K562 (cell line): Measurements from ENCODE around the gene ADD2. TPM values are rescaled to one million over a fixed set of nuclear protein-coding genes. Genes with fewer than 3 reads are reported as not detected.
A peak's percentile ranks its signal among the peaks of the same experiment; 100 is the strongest.
"Not testable (repeated sequence)": the region's sequence is repeated elsewhere in the genome, so short reads cannot be mapped to it uniquely, and the experiment has no call there.

Source experiments
- ATAC-seq: fragments of 200-7000 bp; cut with Tn5 transposase; 3 replicates; pipeline ENCODE4 v1.9.1; 2020; ENCODE audit warnings: moderate library complexity
- BruUV-seq: library from RNA; stranded (reverse); fragments of 400-500 nt; replicated peaks from 2 replicates; lab custom pipeline; 2021; lab: Mats Ljungman, UMichigan
- CTCF ChIA-PET: fragments of 300-600 bp; formaldehyde crosslinking; extraction: SDS; loops from one replicate; lab custom pipeline; 2021; ENCODE audit warnings: low intra/inter-chr PET ratio; lab: Yijun Ruan, JAX
- POLR2A ChIA-PET: fragments of 300-600, 350-650 bp; sonication (Branson Sonifier 250); formaldehyde crosslinking; extraction: SDS; loops from one replicate; lab custom pipeline; 2021; ENCODE audit warnings: antibody characterized with exemption, inconsistent platforms; lab: Yijun Ruan, JAX
- DNase-seq, 4 experiments: peaks; one replicate each; pipeline versions ENCODE4 v3.0.0 to v3.0.0-alpha.2; 2011 to 2018; ENCODE audit warnings: low spot score in 3 of 4, mixed read lengths in 3 of 4; ENCODE audit errors: extremely low read depth in 1 of 4
- FAIRE-seq: peaks from 2 replicates; lab custom pipeline; 2011; peaks lifted over from hg19 to GRCh38; lab: Jason Lieb, UNC
- H2AFZ ChIP-seq: 2 replicates; pipeline ENCODE4 v1.6.0; 2011; ENCODE audit warnings: low read depth, low read length, control low read depth, inconsistent platforms
- H3K27ac ChIP-seq: fragments of 200-600 bp; 3 replicates; pipeline ENCODE4 v1.8.0; 2011; ENCODE audit warnings: low read depth, mild to moderate bottlenecking, control low read depth, inconsistent platforms, low read length, moderate library complexity, mixed read lengths; ENCODE audit errors: extremely low read depth
- H3K27me3 ChIP-seq, 2 experiments: fragments of 300-600 bp in 1 of 2; 2 replicates in 1 of 2; 3 replicates in 1 of 2; pipeline versions ENCODE4 v1.6.0 to v1.8.0; 2011; ENCODE audit warnings: inconsistent platforms in 2 of 2, low read length in 2 of 2, mild to moderate bottlenecking in 1 of 2, mixed read lengths in 1 of 2, moderate library complexity in 1 of 2; ENCODE audit not compliant: control insufficient read depth in 2 of 2, insufficient read depth in 2 of 2
- H3K36me3 ChIP-seq: fragments of 300-600 bp; 3 replicates; pipeline ENCODE4 v1.8.0; 2011; ENCODE audit warnings: mild to moderate bottlenecking, low read length, inconsistent platforms; ENCODE audit not compliant: control insufficient read depth, insufficient read depth
- H3K4me1 ChIP-seq, 2 experiments: fragments of 200-600 bp in 1 of 2; replicated peaks in 1 of 2; 2 replicates in 1 of 2; 3 replicates in 1 of 2; pipeline versions ENCODE4 v1.5.1 to v1.8.0; 2011; ENCODE audit warnings: inconsistent platforms in 2 of 2, low read length in 2 of 2, mild to moderate bottlenecking in 1 of 2, mixed read lengths in 1 of 2, moderate library complexity in 1 of 2; ENCODE audit not compliant: control insufficient read depth in 2 of 2, insufficient read depth in 2 of 2
- H3K4me2 ChIP-seq: 2 replicates; pipeline ENCODE4 v1.6.1; 2011; ENCODE audit warnings: low read length, control low read depth, inconsistent platforms, mixed read lengths; ENCODE audit not compliant: insufficient read depth
- H3K4me3 ChIP-seq: fragments of 200-600 bp; sonication (generic), shearing (Covaris generic); 2 replicates; pipeline ENCODE4 v1.5.1; 2016; ENCODE audit warnings: control low read depth, inconsistent platforms
- H3K79me2 ChIP-seq: fragments of 200-600 bp; 3 replicates; pipeline ENCODE4 v1.8.0; 2011; ENCODE audit warnings: low read length, inconsistent platforms; ENCODE audit not compliant: control insufficient read depth, insufficient read depth
- H3K9ac ChIP-seq, 2 experiments: 2 replicates each; pipeline versions ENCODE4 v1.6.0 to v1.6.1; 2011; ENCODE audit warnings: low read depth in 2 of 2, low read length in 2 of 2, control low read depth in 1 of 2, inconsistent platforms in 1 of 2, mild to moderate bottlenecking in 1 of 2, mixed read lengths in 1 of 2; ENCODE audit not compliant: insufficient read depth in 1 of 2
- H3K9me1 ChIP-seq: one replicate; pipeline ENCODE4 v1.6.0; 2011; ENCODE audit warnings: inconsistent platforms, mild to moderate bottlenecking, low read length, moderate library complexity; ENCODE audit not compliant: control insufficient read depth, insufficient read depth
- H3K9me3 ChIP-seq: replicated peaks from 2 replicates; pipeline ENCODE4 v1.5.1; 2011; ENCODE audit warnings: low read depth, low read length, inconsistent platforms; ENCODE audit not compliant: control insufficient read depth, insufficient read depth
- H4K20me1 ChIP-seq: replicated peaks from 2 replicates; pipeline ENCODE4 v1.6.1; 2011; ENCODE audit warnings: low read length, inconsistent platforms, mixed read lengths; ENCODE audit not compliant: control insufficient read depth, insufficient read depth
- ARID1B ChIP-seq: fragments of 450-650 bp; IDR thresholded peaks from 2 replicates; pipeline ENCODE4 v1.6.1; 2016; ENCODE audit warnings: antibody characterized with exemption, mild to moderate bottlenecking, inconsistent platforms
- ARID2 ChIP-seq: fragments of 450-650 bp; IDR thresholded peaks from 2 replicates; pipeline ENCODE4 v1.6.1; 2017; ENCODE audit warnings: antibody characterized with exemption, mild to moderate bottlenecking
- CBFA2T2 ChIP-seq: fragments of 450-650 bp; conservative IDR thresholded peaks from 2 replicates; pipeline ENCODE4 v1.6.1; 2017; ENCODE audit warnings: mild to moderate bottlenecking
- CBFA2T3 ChIP-seq: fragments of 450-650 bp; IDR thresholded peaks from 2 replicates; pipeline ENCODE4 v1.6.1; 2017
- ELF4 ChIP-seq: fragments of 450-650 bp; formaldehyde crosslinking; IDR thresholded peaks from 2 replicates; pipeline ENCODE4 v1.4.0; 2022; ENCODE audit warnings: missing genetic modification characterization
- NCOR1 ChIP-seq: fragments of 450-650 bp; IDR thresholded peaks from 2 replicates; pipeline ENCODE4 v1.6.1; 2016; ENCODE audit warnings: mild to moderate bottlenecking, moderate library complexity
- NFIC ChIP-seq: fragments of 450-650 bp; IDR thresholded peaks from 2 replicates; pipeline ENCODE4 v1.6.1; 2017; ENCODE audit warnings: mild to moderate bottlenecking, inconsistent platforms
- SMARCE1 ChIP-seq: fragments of 450-650 bp; IDR thresholded peaks from 2 replicates; pipeline ENCODE4 v1.7.1; 2016; ENCODE audit warnings: mild to moderate bottlenecking
- TAL1 ChIP-seq: fragments of 450-650 bp; IDR thresholded peaks from 2 replicates; pipeline ENCODE4 v1.6.1; 2016; ENCODE audit warnings: mild to moderate bottlenecking
- TRIM24 ChIP-seq, 2 experiments: fragments of 450-650 bp; IDR thresholded peaks; 2 replicates each; pipeline ENCODE4 v1.6.1; 2016
- WGBS: fragments of 100-300 bp; shearing (Covaris generic); methylation state at CpG from one replicate; pipeline ENCODE4 v1.1.6; 2016; ENCODE audit warnings: low coverage, mixed read lengths; ENCODE audit not compliant: insufficient coverage; ENCODE audit errors: missing lambda C conversion rate; 5-methylcytosine and 5-hydroxymethylcytosine counted together
- in situ Hi-C: fragments of 300-500 bp; cut with MboI; formaldehyde crosslinking; loops from 4 replicates; pipeline ENCODE4 v1.15.0; 2018; ENCODE audit warnings: inconsistent platforms, mixed read lengths
- intact Hi-C: fragments of 100-400 bp; cut with micrococcal nuclease; formaldehyde crosslinking; loops from 2 replicates; pipeline ENCODE4 v1.14.2; 2022
- polyA plus RNA-seq, 8 experiments: library from polyadenylated mRNA; depleted of rRNA in 4 of 8; stranded (reverse) in 5 of 8; unstranded in 3 of 8; fragments of >200 nt; fragmentation: Nextera tagmentation in 2 of 8; fragmentation: Illumina TruSeq in 1 of 8; extraction: Ambion mirVana in 2 of 8; extraction: Trizol in 1 of 8; gene quantifications; 2 replicates each; pipeline versions ENCODE4 v1.2.1 to v1.2.3, GENCODE V29; 2011 to 2014; ENCODE audit warnings: inconsistent platforms in 1 of 8, missing spikeins in 1 of 8
- total RNA-seq, 7 experiments: library from RNA; depleted of rRNA in 6 of 7; stranded (reverse); fragments of >200 nt in 6 of 7; fragmentation: Illumina TruSeq in 2 of 7; extraction: Trizol in 2 of 7; gene quantifications; 2 replicates each; pipeline versions ENCODE4 v1.2.1 to v1.2.3, GENCODE V29; 2011 to 2021; ENCODE audit warnings: low replicate concordance in 1 of 7
- TF ChIP-seq, protein P1 (sequence below): fragments of 450-650 bp; formaldehyde crosslinking; IDR thresholded peaks from 2 replicates; pipeline ENCODE4 v1.4.0; 2020; ENCODE audit warnings: mild to moderate bottlenecking, moderate library complexity
- TF ChIP-seq, protein P2 (sequence below): sonication (generic); formaldehyde crosslinking; IDR thresholded peaks from 2 replicates; pipeline ENCODE4 v1.8.0; 2022; ENCODE audit warnings: mild to moderate bottlenecking, missing genetic modification reagents
- TF ChIP-seq, protein P3 (sequence below): fragments of 450-650 bp; formaldehyde crosslinking; conservative IDR thresholded peaks from 2 replicates; pipeline ENCODE4 v1.4.0; 2022; ENCODE audit warnings: mild to moderate bottlenecking, missing genetic modification characterization

The ADD2 gene
- total and polyA plus RNA-seq, 9 of the 15 experiments (the other 6 are each of a cell fraction or from before 2014, with no cell fraction given) = 3.5 to 63.0 (median 36.2) TPM

- H3K79me2 ChIP-seq, POLR2A ChIA-PET, H3K4me3 ChIP-seq, CTCF ChIA-PET, ATAC-seq, BruUV-seq, H3K4me2 ChIP-seq, intact Hi-C loops, H2AFZ ChIP-seq, H3K9ac ChIP-seq, FAIRE-seq, H3K9me3 ChIP-seq, H3K36me3 ChIP-seq, H3K27me3 ChIP-seq, H3K4me1 ChIP-seq, H3K9me1 ChIP-seq, H4K20me1 ChIP-seq, in situ Hi-C loops, H3K27ac ChIP-seq: not testable (repeated sequence)
- TF ChIP-seq ELF4 (0 out of 2 replicates have a peak, but pooled peaks have one; percentile 26), CBFA2T3 (peak; percentile 71), NCOR1 (peak; percentile 64; the same call in 1 of the 2 replicates), TAL1 (peak; percentile 55; the same call in 1 of the 2 replicates), TRIM24 (IDR thresholded peaks at IDR 0.05) (peak in 1 of 2 experiments; percentile 35; a peak in 1 of 4 replicates), CBFA2T2 (peak; percentile 62), ARID1B (peak; percentile 60)
- peak in 1 of 4 experiments; percentile 2 for DNase-seq
- 0% methylated on average over 5 of the region's 6 CpGs for WGBS
Observed at GRCh38 chr2:70621536-70621935, 146.5 kb downstream of the ADD2 start.

DNA sequence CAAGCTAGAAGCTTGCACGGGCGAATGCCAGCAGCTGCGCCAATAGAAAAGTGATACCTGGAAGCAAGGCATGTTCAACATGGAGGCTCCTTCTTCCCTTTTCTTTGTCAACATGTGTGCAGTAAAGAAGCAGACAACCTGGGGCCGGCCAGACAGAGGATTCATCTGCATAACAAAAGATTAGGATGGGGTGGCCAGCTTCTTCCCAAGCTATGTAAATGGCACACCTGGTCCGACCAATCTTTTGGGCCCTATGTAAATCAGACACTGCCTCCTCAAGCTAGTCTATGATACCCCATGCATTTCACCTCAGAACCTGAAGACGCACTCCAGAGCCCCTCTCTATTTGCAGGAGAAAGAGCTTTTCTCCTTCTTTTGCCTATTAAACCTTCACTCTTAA lies 148.0 kb downstream of the ADD2 start:
- 0 out of 2 replicates have a peak, but pooled peaks cover 3% of the 10 kb centered on the region for H3K9me3 ChIP-seq
- no peak overlapping the region for H2AFZ ChIP-seq
- TF ChIP-seq NFIC (no peak), ARID2 (no peak), SMARCE1 (no peak)
- TF ChIP-seq, protein P1, sequence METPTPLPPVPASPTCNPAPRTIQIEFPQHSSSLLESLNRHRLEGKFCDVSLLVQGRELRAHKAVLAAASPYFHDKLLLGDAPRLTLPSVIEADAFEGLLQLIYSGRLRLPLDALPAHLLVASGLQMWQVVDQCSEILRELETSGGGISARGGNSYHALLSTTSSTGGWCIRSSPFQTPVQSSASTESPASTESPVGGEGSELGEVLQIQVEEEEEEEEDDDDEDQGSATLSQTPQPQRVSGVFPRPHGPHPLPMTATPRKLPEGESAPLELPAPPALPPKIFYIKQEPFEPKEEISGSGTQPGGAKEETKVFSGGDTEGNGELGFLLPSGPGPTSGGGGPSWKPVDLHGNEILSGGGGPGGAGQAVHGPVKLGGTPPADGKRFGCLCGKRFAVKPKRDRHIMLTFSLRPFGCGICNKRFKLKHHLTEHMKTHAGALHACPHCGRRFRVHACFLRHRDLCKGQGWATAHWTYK = no peak
- TF ChIP-seq, protein P2, sequence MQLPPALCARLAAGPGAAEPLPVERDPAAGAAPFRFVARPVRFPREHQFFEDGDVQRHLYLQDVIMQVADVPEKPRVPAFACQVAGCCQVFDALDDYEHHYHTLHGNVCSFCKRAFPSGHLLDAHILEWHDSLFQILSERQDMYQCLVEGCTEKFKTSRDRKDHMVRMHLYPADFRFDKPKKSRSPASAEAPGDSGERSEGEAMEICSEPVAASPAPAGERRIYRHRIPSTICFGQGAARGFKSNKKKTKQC (CRISPR knock-in tag) = no peak
- TF ChIP-seq, protein P3, sequence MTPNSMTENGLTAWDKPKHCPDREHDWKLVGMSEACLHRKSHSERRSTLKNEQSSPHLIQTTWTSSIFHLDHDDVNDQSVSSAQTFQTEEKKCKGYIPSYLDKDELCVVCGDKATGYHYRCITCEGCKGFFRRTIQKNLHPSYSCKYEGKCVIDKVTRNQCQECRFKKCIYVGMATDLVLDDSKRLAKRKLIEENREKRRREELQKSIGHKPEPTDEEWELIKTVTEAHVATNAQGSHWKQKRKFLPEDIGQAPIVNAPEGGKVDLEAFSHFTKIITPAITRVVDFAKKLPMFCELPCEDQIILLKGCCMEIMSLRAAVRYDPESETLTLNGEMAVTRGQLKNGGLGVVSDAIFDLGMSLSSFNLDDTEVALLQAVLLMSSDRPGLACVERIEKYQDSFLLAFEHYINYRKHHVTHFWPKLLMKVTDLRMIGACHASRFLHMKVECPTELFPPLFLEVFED (CRISPR knock-in tag) = no peak
- TF ChIP-seq, all 486 proteins: peak for 0
- no peaks in the 10 kb centered on the region for H3K79me2 ChIP-seq
- ChIA-PET POLR2A (interaction anchor here (0.7 kb wide), 1 partner anchor 316 kb away, joined by 3 read pairs; no protein-coding TSS in a partner anchor), CTCF (no interaction called here)
- H3K9ac ChIP-seq = no peak overlapping the region
- intact Hi-C loops = no loop called here
- no peak overlapping the region for H3K4me2 ChIP-seq
- H3K36me3 ChIP-seq = no peaks in the 10 kb centered on the region
- H3K4me1 ChIP-seq = no peaks in the 10 kb centered on the region
- BruUV-seq = no TSS peak
- WGBS = 0% methylated on average over 6 of the region's 6 CpGs
- no peak for FAIRE-seq
- no peak for ATAC-seq
- no peak for DNase-seq
- in situ Hi-C loops = no loop called here
- no peaks in the 10 kb centered on the region; the same call in 1 of the 2 replicates for H4K20me1 ChIP-seq
- H3K27ac ChIP-seq = no peak overlapping the region
- no peak overlapping the region for H3K4me3 ChIP-seq
- peaks cover 0 to 11% of the 10 kb centered on the region in 2 experiments; a peak in 2 of 5 replicates for H3K27me3 ChIP-seq
- H3K9me1 ChIP-seq = no peaks in the 10 kb centered on the region
